OCI-LY1 (cell line): ENCODE measurements around the gene CELF4.

Source experiments
- EZH2 ChIP-seq: fragments of 200-600 bp; sonication (generic), shearing (Covaris generic); IDR thresholded peaks from 2 replicates; pipeline ENCODE4 v1.8.0; 2017; ENCODE audit warnings: borderline replicate concordance, mixed run types, mild to moderate bottlenecking, antibody characterized with exemption, low read length, moderate library complexity, mixed read lengths
- TF ChIP-seq, protein P1 (sequence below): fragments of 200-600 bp; sonication (generic), shearing (Covaris generic); IDR thresholded peaks from 2 replicates; pipeline ENCODE4 v1.5.1; 2017; ENCODE audit warnings: mild to moderate bottlenecking, antibody characterized with exemption, low read length, moderate library complexity, mixed read lengths

DNA sequence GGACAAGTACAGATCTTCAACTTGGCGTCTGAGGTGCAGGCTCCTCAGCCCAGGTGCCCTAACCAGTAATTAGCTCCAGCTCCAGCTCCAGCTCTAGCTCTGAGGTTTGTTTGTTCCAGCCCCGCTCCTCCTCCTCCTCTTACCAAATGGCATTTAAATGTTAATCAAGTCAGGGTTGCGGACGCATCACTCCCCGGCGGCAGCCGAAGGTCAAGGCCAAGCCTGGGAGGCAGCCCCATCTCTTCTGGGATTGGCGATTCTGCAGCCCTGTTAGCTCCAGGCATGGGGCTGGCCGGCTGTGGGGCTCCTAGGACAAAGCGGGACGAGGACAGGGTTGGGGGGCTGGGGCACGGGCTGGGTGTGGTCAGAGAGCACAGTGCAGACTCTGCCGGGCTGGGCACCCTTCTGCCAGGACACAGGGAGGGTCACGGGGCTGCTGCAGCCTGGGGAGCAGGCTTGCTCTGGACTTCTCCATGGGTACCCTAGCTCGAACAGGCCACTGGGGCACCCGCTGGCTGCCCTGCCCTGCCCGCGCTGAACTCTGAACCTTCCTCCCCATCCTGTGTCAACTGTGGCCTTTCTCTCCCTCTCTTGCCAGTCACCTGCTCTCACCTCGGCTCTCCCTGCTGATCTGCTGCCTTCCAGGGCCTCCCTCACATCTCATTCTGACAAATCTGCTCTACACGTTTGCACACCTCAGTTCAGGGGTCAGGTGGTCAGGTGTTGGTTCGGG is 203.3 kb downstream of the CELF4 start:
- TF ChIP-seq, protein P1, sequence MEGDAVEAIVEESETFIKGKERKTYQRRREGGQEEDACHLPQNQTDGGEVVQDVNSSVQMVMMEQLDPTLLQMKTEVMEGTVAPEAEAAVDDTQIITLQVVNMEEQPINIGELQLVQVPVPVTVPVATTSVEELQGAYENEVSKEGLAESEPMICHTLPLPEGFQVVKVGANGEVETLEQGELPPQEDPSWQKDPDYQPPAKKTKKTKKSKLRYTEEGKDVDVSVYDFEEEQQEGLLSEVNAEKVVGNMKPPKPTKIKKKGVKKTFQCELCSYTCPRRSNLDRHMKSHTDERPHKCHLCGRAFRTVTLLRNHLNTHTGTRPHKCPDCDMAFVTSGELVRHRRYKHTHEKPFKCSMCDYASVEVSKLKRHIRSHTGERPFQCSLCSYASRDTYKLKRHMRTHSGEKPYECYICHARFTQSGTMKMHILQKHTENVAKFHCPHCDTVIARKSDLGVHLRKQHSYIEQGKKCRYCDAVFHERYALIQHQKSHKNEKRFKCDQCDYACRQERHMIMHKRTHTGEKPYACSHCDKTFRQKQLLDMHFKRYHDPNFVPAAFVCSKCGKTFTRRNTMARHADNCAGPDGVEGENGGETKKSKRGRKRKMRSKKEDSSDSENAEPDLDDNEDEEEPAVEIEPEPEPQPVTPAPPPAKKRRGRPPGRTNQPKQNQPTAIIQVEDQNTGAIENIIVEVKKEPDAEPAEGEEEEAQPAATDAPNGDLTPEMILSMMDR: no peak
- no peak for TF ChIP-seq EZH2
